Smooth muscle cell (in vitro differentiated cells): ENCODE measurements around the gene CD28. TPM values are rescaled to one million over a fixed set of nuclear protein-coding genes. Genes with fewer than 3 reads are reported as not detected.

Experiments
- DNase-seq: peaks from one replicate; lab custom pipeline; 2025; ENCODE audit not compliant: unreplicated experiment; lab: John Stamatoyannopoulos, UW
- H2AFZ ChIP-seq: fragments of 200-600 bp; sonication (generic); 2 replicates; pipeline ENCODE4 v1.6.0; 2016; ENCODE audit warnings: antibody characterized with exemption, low read depth, mild to moderate bottlenecking
- H3F3A ChIP-seq: fragments of 200-600 bp; sonication (generic); 2 replicates; pipeline ENCODE4 v1.6.0; 2017; ENCODE audit warnings: antibody characterized with exemption, low read depth
- H3K27ac ChIP-seq: fragments of 200-600 bp; sonication (generic); 2 replicates; pipeline ENCODE4 v1.5.1; 2016; ENCODE audit warnings: low read depth, mild to moderate bottlenecking
- H3K27me3 ChIP-seq: fragments of 200-600 bp; sonication (generic); 2 replicates; pipeline ENCODE4 v1.6.1; 2016; ENCODE audit warnings: low read depth, mild to moderate bottlenecking
- H3K36me3 ChIP-seq: fragments of 200-600 bp; sonication (generic); 2 replicates; pipeline ENCODE4 v1.5.1; 2016; ENCODE audit warnings: low read depth
- H3K4me1 ChIP-seq: fragments of 200-600 bp; sonication (generic); 2 replicates; pipeline ENCODE4 v1.5.1; 2016; ENCODE audit warnings: low read depth
- H3K4me2 ChIP-seq: fragments of 200-600 bp; sonication (generic); 2 replicates; pipeline ENCODE4 v1.6.0; 2016; ENCODE audit warnings: mild to moderate bottlenecking
- H3K4me3 ChIP-seq: fragments of 200-600 bp; sonication (generic); 2 replicates; pipeline ENCODE4 v1.5.1; 2016; ENCODE audit warnings: mild to moderate bottlenecking
- H3K79me2 ChIP-seq: fragments of 200-600 bp; sonication (generic); 2 replicates; pipeline ENCODE4 v1.6.0; 2016; ENCODE audit warnings: low read depth, mild to moderate bottlenecking
- H3K9ac ChIP-seq: fragments of 200-600 bp; sonication (generic); 2 replicates; pipeline ENCODE4 v1.6.0; 2016; ENCODE audit warnings: low read depth
- H3K9me3 ChIP-seq: fragments of 200-600 bp; sonication (generic); replicated peaks from 2 replicates; pipeline ENCODE4 v1.5.1; 2016; ENCODE audit warnings: low read depth
- H4K20me1 ChIP-seq: fragments of 200-600 bp; sonication (generic); 2 replicates; pipeline ENCODE4 v1.6.0; 2016; ENCODE audit warnings: low read depth
- CTCF ChIP-seq: fragments of 200-600 bp; sonication (generic); IDR thresholded peaks from 2 replicates; pipeline ENCODE4 v1.5.1; 2017; ENCODE audit warnings: borderline replicate concordance, mild to moderate bottlenecking, antibody characterized with exemption; ENCODE audit not compliant: insufficient read depth, poor library complexity, severe bottlenecking
- WGBS: methylation state at CpG from one replicate; pipeline ENCODE4 v1.1.7; 2016; ENCODE audit warnings: low lambda C conversion rate; 5-methylcytosine and 5-hydroxymethylcytosine counted together
- polyA plus RNA-seq: library from polyadenylated mRNA; unstranded; fragments of >200 nt; fragmentation: Nextera tagmentation; extraction: Ambion mirVana; gene quantifications from 2 replicates; pipeline ENCODE4 v1.2.1, GENCODE V29; 2016
- total RNA-seq: library from RNA; depleted of rRNA; stranded (reverse); fragments of >200 nt; gene quantifications from 2 replicates; pipeline ENCODE4 v1.2.3, GENCODE V29; 2014

CD28 gene
- total RNA-seq (not detected in 2 replicates), polyA plus RNA-seq (not detected in 2 replicates)

- Histone ChIP-seq H3K27me3 (no peaks in the 10 kb centered on the region), H3K36me3 (no peaks in the 10 kb centered on the region), H3K27ac (no peak within 1 kb of the TSS), H3F3A (no peaks in the 10 kb centered on the region), H3K4me2 (no peak within 1 kb of the TSS), H3K4me1 (no peaks in the 10 kb centered on the region), H3K79me2 (no peaks in the 10 kb centered on the region), H3K9ac (no peak within 1 kb of the TSS), H3K9me3 (peaks cover 3% of the 10 kb centered on the region), H2AFZ (no peak within 1 kb of the TSS), H4K20me1 (no peaks in the 10 kb centered on the region), H3K4me3 (no peak within 1 kb of the TSS)
- WGBS = 88% methylated on average over 9 of the region's 9 CpGs
- no peak for TF ChIP-seq CTCF
- no peak for DNase-seq
These were observed at the start of gene CD28 for GRCh38 chr2:203706403-203706802. Gene CD28 (plus strand): TSS chr2:203706639. CDS start chr2:203706697, 58 bp downstream.

- Histone ChIP-seq H3K9me3 (no peaks in the 10 kb centered on the region), H3K27me3 (no peaks in the 10 kb centered on the region), H3K27ac (no peak overlapping the region), H3F3A (no peaks in the 10 kb centered on the region), H3K4me1 (no peaks in the 10 kb centered on the region), H2AFZ (no peak overlapping the region), H4K20me1 (no peaks in the 10 kb centered on the region), H3K9ac (no peak overlapping the region), H3K79me2 (no peaks in the 10 kb centered on the region), H3K4me2 (no peak overlapping the region), H3K36me3 (no peaks in the 10 kb centered on the region), H3K4me3 (no peak overlapping the region)
- 86% methylated on average over 4 of the region's 4 CpGs for WGBS
- DNase-seq = no peak
- no peak for TF ChIP-seq CTCF
These were observed 46.9 kb upstream of the CD28 start for GRCh38 chr2:203659331-203660049.

GRCh38 chr2:203660465-203660864 lies 46.0 kb upstream of the CD28 start:
- no peaks in the 10 kb centered on the region for H3K9me3 ChIP-seq
- no peaks in the 10 kb centered on the region for H3K36me3 ChIP-seq
- no peaks in the 10 kb centered on the region for H3K4me1 ChIP-seq
- no peak overlapping the region for H2AFZ ChIP-seq
- no peaks in the 10 kb centered on the region for H3F3A ChIP-seq
- TF ChIP-seq CTCF = no peak
- DNase-seq = no peak
- H3K4me3 ChIP-seq = no peak overlapping the region
- 97% methylated on average over 2 of the region's 2 CpGs for WGBS
- H3K79me2 ChIP-seq = no peaks in the 10 kb centered on the region
- H4K20me1 ChIP-seq = no peaks in the 10 kb centered on the region
- no peaks in the 10 kb centered on the region for H3K27me3 ChIP-seq
- no peak overlapping the region for H3K9ac ChIP-seq
- no peak overlapping the region for H3K27ac ChIP-seq
- no peak overlapping the region for H3K4me2 ChIP-seq

GRCh38 chr2:203661279-203661908 lies 45.0 kb upstream of the CD28 start:
- Histone ChIP-seq H3K4me1 (no peaks in the 10 kb centered on the region), H3K36me3 (no peaks in the 10 kb centered on the region), H3K27me3 (no peaks in the 10 kb centered on the region), H2AFZ (no peak overlapping the region), H3K4me2 (no peak overlapping the region), H3K79me2 (no peaks in the 10 kb centered on the region), H4K20me1 (no peaks in the 10 kb centered on the region), H3K9me3 (no peaks in the 10 kb centered on the region), H3K9ac (no peak overlapping the region), H3F3A (no peaks in the 10 kb centered on the region), H3K27ac (no peak overlapping the region), H3K4me3 (no peak overlapping the region)
- TF ChIP-seq CTCF = no peak
- 89% methylated on average over 3 of the region's 3 CpGs for WGBS
- DNase-seq = no peak
